MCF 10A (cell line): ENCODE results near the gene PLEKHM1. TPM values are rescaled to one million over a fixed set of nuclear protein-coding genes. Genes with fewer than 3 reads are reported as not detected.
"Not testable (repeated sequence)": the region's sequence is repeated elsewhere in the genome, so short reads cannot be mapped to it uniquely, and the experiment has no call there.

Source experiments
- BruUV-seq: library from RNA; stranded (reverse); fragments of 400-500 nt; replicated peaks from 2 replicates; lab custom pipeline; 2021; lab: Mats Ljungman, UMichigan
- CTCF ChIA-PET: fragments of 300-600 bp; sonication (Branson Sonifier 250); formaldehyde crosslinking; extraction: SDS; loops from one replicate; lab custom pipeline; 2021; ENCODE audit warnings: antibody characterized with exemption, inconsistent platforms; lab: Yijun Ruan, JAX
- POLR2A ChIA-PET: fragments of 300-600, 350-650 bp; sonication (Branson Sonifier 250); formaldehyde crosslinking; extraction: SDS; loops from one replicate; lab custom pipeline; 2020; ENCODE audit warnings: antibody characterized with exemption, inconsistent platforms; lab: Yijun Ruan, JAX
- DNase-seq: peaks from one replicate; pipeline ENCODE4 v3.0.0-alpha.2; 2018; ENCODE audit not compliant: unreplicated experiment
- H3K27ac Mint-ChIP-seq: one replicate; pipeline ENCODE4 v1.8.0; 2022; ENCODE audit warnings: mild to moderate bottlenecking, low read depth, mixed read lengths; ENCODE audit not compliant: unreplicated experiment
- H3K27me3 Mint-ChIP-seq: one replicate; pipeline ENCODE4 v1.8.0; 2022; ENCODE audit warnings: mixed read lengths; ENCODE audit not compliant: insufficient read depth, unreplicated experiment
- H3K36me3 Mint-ChIP-seq: one replicate; pipeline ENCODE4 v1.8.0; 2022; ENCODE audit warnings: mild to moderate bottlenecking, moderate library complexity, mixed read lengths; ENCODE audit not compliant: insufficient read depth, unreplicated experiment
- H3K4me1 Mint-ChIP-seq: one replicate; pipeline ENCODE4 v1.8.0; 2022; ENCODE audit warnings: mixed read lengths; ENCODE audit not compliant: insufficient read depth, unreplicated experiment
- H3K4me3 Mint-ChIP-seq: one replicate; pipeline ENCODE4 v1.8.0; 2022; ENCODE audit warnings: mild to moderate bottlenecking, moderate library complexity, mixed read lengths; ENCODE audit not compliant: unreplicated experiment
- H3K9me3 Mint-ChIP-seq: one replicate; pipeline ENCODE4 v1.8.0; 2022; ENCODE audit warnings: mixed read lengths; ENCODE audit not compliant: unreplicated experiment
- intact Hi-C: fragments of 100-400 bp; cut with micrococcal nuclease; formaldehyde crosslinking; loops from 2 replicates; pipeline ENCODE4 v1.14.1; 2022
- total RNA-seq: library from RNA; stranded (reverse); gene quantifications from 2 replicates; pipeline ENCODE4 v1.2.3, GENCODE V29; 2022
- TF ChIP-seq, protein P1 (sequence below): fragments of 200-600 bp; IDR thresholded peaks from one replicate; pipeline ENCODE4 v1.8.0; 2022; ENCODE audit warnings: antibody characterized with exemption, mild to moderate bottlenecking; ENCODE audit not compliant: unreplicated experiment

The PLEKHM1 gene
- total RNA-seq, 1 experiment from 2014 or later = 53.4 TPM

GRCh38 chr17:45452329-45453224 is 37.9 kb downstream of the PLEKHM1 start:
- POLR2A ChIA-PET, intact Hi-C loops, DNase-seq, CTCF ChIA-PET, H3K27ac Mint-ChIP-seq, BruUV-seq, H3K4me3 Mint-ChIP-seq, H3K9me3 Mint-ChIP-seq, H3K27me3 Mint-ChIP-seq: not testable (repeated sequence)
- H3K4me1 Mint-ChIP-seq = peaks cover 16% of the 10 kb centered on the region
- peaks cover 35% of the 10 kb centered on the region for H3K36me3 Mint-ChIP-seq

DNA sequence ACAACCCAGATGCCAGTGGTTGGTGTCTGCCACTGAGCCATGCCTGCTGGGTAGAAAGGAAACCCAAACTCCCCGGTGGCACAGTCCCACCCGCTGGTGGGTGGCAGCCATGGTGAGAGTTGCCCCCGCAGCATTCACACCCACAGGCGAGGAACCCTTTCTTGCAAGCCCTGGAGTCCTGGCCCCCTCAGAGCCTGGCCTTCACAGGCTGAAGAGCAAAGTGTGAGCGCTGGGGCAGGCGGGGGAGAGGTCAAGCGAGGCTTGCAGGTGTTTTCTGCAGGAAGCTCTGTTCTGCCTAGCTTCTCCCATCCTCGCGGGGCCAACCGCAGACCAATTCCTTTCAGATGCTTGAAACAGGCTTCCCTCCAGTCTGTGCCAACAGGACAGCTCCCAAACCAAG is 38.9 kb downstream of the PLEKHM1 start:
- POLR2A ChIA-PET, CTCF ChIA-PET, intact Hi-C loops, BruUV-seq, H3K27me3 Mint-ChIP-seq, H3K27ac Mint-ChIP-seq, H3K4me3 Mint-ChIP-seq, H3K9me3 Mint-ChIP-seq, DNase-seq: not testable (repeated sequence)
- H3K4me1 Mint-ChIP-seq = peaks cover 23% of the 10 kb centered on the region
- H3K36me3 Mint-ChIP-seq = peaks cover 33% of the 10 kb centered on the region

DNA sequence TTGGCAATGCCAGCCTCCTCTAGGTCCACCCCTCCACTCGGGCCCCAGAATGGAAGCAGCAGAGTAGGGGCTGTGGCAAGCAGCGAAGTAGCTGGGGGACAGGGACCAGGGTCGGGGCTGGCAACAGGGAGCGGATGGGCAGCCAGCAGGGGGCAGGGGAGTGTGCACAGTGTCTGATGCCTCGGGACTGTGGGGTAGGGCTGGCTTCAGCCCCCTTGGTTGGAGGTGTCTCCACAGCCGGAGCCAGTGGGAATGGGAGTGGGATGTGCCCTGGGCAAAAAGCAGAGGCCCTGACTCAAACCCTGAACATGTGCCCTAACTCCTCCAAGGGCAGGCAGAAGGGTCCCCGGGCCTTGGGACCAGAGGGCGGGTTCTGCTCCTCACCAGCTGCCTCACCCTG is 39.4 kb downstream of the PLEKHM1 start:
- DNase-seq = no peak
- Mint-ChIP-seq H3K27me3 (no peaks in the 10 kb centered on the region), H3K27ac (no peak overlapping the region), H3K9me3 (no peaks in the 10 kb centered on the region), H3K4me1 (peaks cover 23% of the 10 kb centered on the region), H3K4me3 (no peak overlapping the region), H3K36me3 (peaks cover 27% of the 10 kb centered on the region)
- ChIA-PET CTCF (no interaction called here), POLR2A (no interaction called here)
- BruUV-seq = no TSS peak
- intact Hi-C loops = no loop called here
- TF ChIP-seq, protein P1, sequence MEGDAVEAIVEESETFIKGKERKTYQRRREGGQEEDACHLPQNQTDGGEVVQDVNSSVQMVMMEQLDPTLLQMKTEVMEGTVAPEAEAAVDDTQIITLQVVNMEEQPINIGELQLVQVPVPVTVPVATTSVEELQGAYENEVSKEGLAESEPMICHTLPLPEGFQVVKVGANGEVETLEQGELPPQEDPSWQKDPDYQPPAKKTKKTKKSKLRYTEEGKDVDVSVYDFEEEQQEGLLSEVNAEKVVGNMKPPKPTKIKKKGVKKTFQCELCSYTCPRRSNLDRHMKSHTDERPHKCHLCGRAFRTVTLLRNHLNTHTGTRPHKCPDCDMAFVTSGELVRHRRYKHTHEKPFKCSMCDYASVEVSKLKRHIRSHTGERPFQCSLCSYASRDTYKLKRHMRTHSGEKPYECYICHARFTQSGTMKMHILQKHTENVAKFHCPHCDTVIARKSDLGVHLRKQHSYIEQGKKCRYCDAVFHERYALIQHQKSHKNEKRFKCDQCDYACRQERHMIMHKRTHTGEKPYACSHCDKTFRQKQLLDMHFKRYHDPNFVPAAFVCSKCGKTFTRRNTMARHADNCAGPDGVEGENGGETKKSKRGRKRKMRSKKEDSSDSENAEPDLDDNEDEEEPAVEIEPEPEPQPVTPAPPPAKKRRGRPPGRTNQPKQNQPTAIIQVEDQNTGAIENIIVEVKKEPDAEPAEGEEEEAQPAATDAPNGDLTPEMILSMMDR = no peak

GRCh38 chr17:45449708-45450329 is 40.7 kb downstream of the PLEKHM1 start:
- Mint-ChIP-seq H3K4me1 (peaks cover 24% of the 10 kb centered on the region), H3K36me3 (peaks cover 27% of the 10 kb centered on the region), H3K27ac (peak overlapping the region; percentile 52)
- POLR2A ChIA-PET, intact Hi-C loops, DNase-seq, H3K27me3 Mint-ChIP-seq, BruUV-seq, H3K9me3 Mint-ChIP-seq, CTCF ChIA-PET, H3K4me3 Mint-ChIP-seq: not testable (repeated sequence)

DNA sequence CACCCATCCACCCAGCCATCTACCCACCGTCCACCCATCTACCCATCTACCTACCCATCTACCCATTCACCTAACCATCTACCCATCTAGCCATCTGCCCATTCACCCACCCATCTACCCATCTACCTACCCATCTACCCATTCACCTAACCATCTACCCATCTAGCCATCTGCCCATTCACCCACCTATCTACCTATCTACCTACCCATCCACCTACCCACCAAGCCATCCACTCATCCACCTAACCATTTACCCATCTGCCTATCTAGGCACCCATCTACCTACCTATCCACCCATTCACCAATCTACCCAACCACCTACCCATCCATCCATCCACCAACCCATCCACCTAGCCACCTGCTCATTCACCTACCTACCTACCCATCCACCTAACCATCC is 41.3 kb downstream of the PLEKHM1 start:
- Mint-ChIP-seq H3K36me3 (peaks cover 25% of the 10 kb centered on the region), H3K4me1 (peaks cover 24% of the 10 kb centered on the region), H3K27ac (peak overlapping the region; percentile 98)
- CTCF ChIA-PET, H3K9me3 Mint-ChIP-seq, POLR2A ChIA-PET, BruUV-seq, DNase-seq, H3K27me3 Mint-ChIP-seq, H3K4me3 Mint-ChIP-seq, intact Hi-C loops: not testable (repeated sequence)

DNA sequence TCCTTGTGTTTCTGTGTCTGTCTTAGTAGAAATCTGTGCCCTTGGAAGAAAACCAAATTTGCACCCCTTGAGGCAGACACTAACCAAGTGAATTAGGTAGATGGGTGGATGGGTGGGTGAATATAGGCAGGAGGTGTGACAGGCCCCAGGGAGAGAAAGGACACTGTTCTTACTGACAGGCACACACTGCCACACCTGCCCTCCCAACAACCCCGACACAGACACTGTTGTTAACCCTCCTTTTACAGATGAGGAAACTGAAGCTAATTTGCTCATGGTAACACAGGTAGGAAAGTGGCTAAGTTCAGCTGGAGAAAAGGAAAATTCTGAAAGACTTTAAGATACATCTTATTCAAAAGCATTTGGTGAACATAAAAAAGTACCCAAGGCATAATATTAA is 42.0 kb downstream of the PLEKHM1 start:
- H3K27me3 Mint-ChIP-seq, H3K9me3 Mint-ChIP-seq, CTCF ChIA-PET, DNase-seq, intact Hi-C loops, BruUV-seq, H3K4me3 Mint-ChIP-seq: not testable (repeated sequence)
- POLR2A ChIA-PET = interaction anchor here (2.8 kb wide), 1 partner anchor 15 kb away, joined by 23 read pairs; the partner anchor contains the start of gene ARHGAP27
- H3K36me3 Mint-ChIP-seq = peaks cover 23% of the 10 kb centered on the region
- H3K4me1 Mint-ChIP-seq = peaks cover 24% of the 10 kb centered on the region
- H3K27ac Mint-ChIP-seq = peak overlapping the region; percentile 98

- DNase-seq, H3K27me3 Mint-ChIP-seq, CTCF ChIA-PET, intact Hi-C loops, H3K9me3 Mint-ChIP-seq: not testable (repeated sequence)
- peaks cover 23% of the 10 kb centered on the region for H3K36me3 Mint-ChIP-seq
- POLR2A ChIA-PET = interaction anchor here (1.2 to 2.8 kb wide), 2 partner anchors 15 to 23 kb away, joined by 3 to 23 read pairs; partner anchors contain the start of gene ARHGAP27
- H3K4me3 Mint-ChIP-seq = peak overlapping the region; percentile 55
- peak overlapping the region; percentile 98 for H3K27ac Mint-ChIP-seq
- H3K4me1 Mint-ChIP-seq = peaks cover 24% of the 10 kb centered on the region
- TSS peak; percentile 28 for BruUV-seq
Observed at GRCh38 chr17:45448066-45448465, 42.5 kb downstream of the PLEKHM1 start.

- Mint-ChIP-seq H3K36me3 (peaks cover 23% of the 10 kb centered on the region), H3K27ac (peak overlapping the region; percentile 98), H3K4me3 (peak overlapping the region; percentile 55), H3K4me1 (peaks cover 24% of the 10 kb centered on the region)
- BruUV-seq, CTCF ChIA-PET, H3K9me3 Mint-ChIP-seq, H3K27me3 Mint-ChIP-seq, intact Hi-C loops: not testable (repeated sequence)
- peak; percentile 62 for DNase-seq
- POLR2A ChIA-PET = interaction anchor here (0.7 to 2.8 kb wide), 3 partner anchors 15 to 22 kb away, joined by 3 to 23 read pairs (median 3); partner anchors contain the start of gene ARHGAP27
Observed at GRCh38 chr17:45447650-45448049, 42.9 kb downstream of the PLEKHM1 start.
